Transverse colon (tissue), 4 donors: ENCODE measurements around the gene COL4A1. TPM values are rescaled to one million over a fixed set of nuclear protein-coding genes. Genes with fewer than 3 reads are reported as not detected.

Source experiments
- DNase-seq: peaks from one replicate; pipeline ENCODE4 v3.0.0-alpha.2; 2019
- H3K27ac ChIP-seq, 4 donors: fragments of 200-600 bp; sonication (generic); 2 replicates each; pipeline ENCODE4 v1.5.1; 2016 to 2018; ENCODE audit warnings: inconsistent platforms in 4 of 4
- H3K27me3 ChIP-seq: fragments of 200-600 bp; sonication (generic); 2 replicates; pipeline ENCODE4 v1.5.1; 2017; ENCODE audit warnings: inconsistent platforms
- H3K36me3 ChIP-seq, 4 donors: fragments of 200-600 bp; sonication (generic); 2 replicates each; pipeline ENCODE4 v1.5.1; 2017 to 2019; ENCODE audit warnings: inconsistent platforms in 4 of 4
- H3K4me1 ChIP-seq, 4 donors: fragments of 200-600 bp; sonication (generic); 2 replicates each; pipeline ENCODE4 v1.5.1; 2017 to 2020; ENCODE audit warnings: inconsistent platforms in 4 of 4
- H3K4me3 ChIP-seq, 4 donors: fragments of 200-600 bp; sonication (generic); 1 replicate in 1 of 4; 2 replicates in 3 of 4; pipeline versions ENCODE4 v1.5.1 to v1.6.1; 2017 to 2019; ENCODE audit warnings: inconsistent platforms in 4 of 4
- H3K9me3 ChIP-seq, 2 donors: fragments of 200-600 bp; sonication (generic); 2 replicates each; pipeline ENCODE4 v1.5.1; 2017 to 2019; ENCODE audit warnings: inconsistent platforms in 2 of 2
- EP300 ChIP-seq: sonication (generic); formaldehyde crosslinking; IDR thresholded peaks from one replicate; pipeline ENCODE4 v1.6.1; 2017; ENCODE audit warnings: antibody characterized with exemption, low read depth
- POLR2A ChIP-seq: fragments of 450-650 bp; IDR thresholded peaks from one replicate; pipeline ENCODE4 v1.6.1; 2016; ENCODE audit warnings: antibody characterized with exemption, mild to moderate bottlenecking, moderate library complexity
- POLR2AphosphoS5 ChIP-seq, 3 donors: sonication (generic); formaldehyde crosslinking; IDR thresholded peaks; one replicate each; pipeline ENCODE4 v1.6.1; 2016; ENCODE audit warnings: antibody characterized with exemption in 3 of 3
- WGBS, 2 donors: methylation state at CpG; one replicate each; pipeline ENCODE4 v1.1.5; 2018; ENCODE audit warnings: low coverage in 1 of 2; 5-methylcytosine and 5-hydroxymethylcytosine counted together
- in situ Hi-C, 4 donors: fragments of 200-750 bp; cut with MboI; loops; one replicate each; pipeline versions ENCODE4 v1.15.0 to v1.15.1; 2017; ENCODE audit warnings: low sequenced_read_pairs in 3 of 4, low pct_ligation_motif_present in 1 of 4, low pct_unique_long_range_greater_than_20kb in 1 of 4
- intact Hi-C: fragments of 100-400 bp; cut with DNase I; formaldehyde crosslinking; loops from one replicate; pipeline ENCODE4 v1.15.1; 2023; ENCODE audit warnings: low total_unique reads
- total RNA-seq, 4 donors: library from RNA; depleted of rRNA; stranded (reverse); fragments of >200 nt; gene quantifications; one replicate each; pipeline ENCODE4 v1.1.0, GENCODE V29; 2016
- TF ChIP-seq, protein P1 (sequence below), 5 experiments: fragments of 200-600 bp in 3 of 5; fragments of 450-650 bp in 2 of 5; sonication (generic) in 3 of 5; IDR thresholded peaks; 1 replicate in 2 of 5; 2 replicates in 3 of 5; pipeline ENCODE4 v1.5.1; 2016 to 2017; ENCODE audit warnings: antibody characterized with exemption in 5 of 5, inconsistent platforms in 3 of 5, mild to moderate bottlenecking in 2 of 5, moderate library complexity in 1 of 5

Gene COL4A1
- total RNA-seq, 4 donors from 2014 or later, result 46.4 to 180 (median 99.2) TPM

DNA sequence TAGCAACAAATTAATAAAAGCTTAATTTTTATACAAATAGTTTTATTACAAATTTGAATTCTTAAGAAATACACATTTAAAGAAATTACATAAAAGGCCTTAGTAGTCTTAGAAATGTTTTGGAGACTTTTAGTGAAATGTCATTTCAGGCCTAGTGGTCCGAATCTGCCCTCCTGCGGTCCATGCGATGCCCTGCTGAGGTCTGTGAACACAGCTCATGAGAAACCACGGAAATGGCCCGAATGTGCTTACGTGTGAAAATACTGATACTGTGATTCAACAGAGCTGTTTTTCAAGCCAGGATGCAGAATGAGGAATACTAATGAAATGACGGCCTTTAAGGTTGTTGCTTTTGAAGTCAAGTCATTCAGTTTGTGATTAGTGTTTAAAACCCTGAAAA, 157.9 kb downstream of the COL4A1 start:
- Histone ChIP-seq H3K36me3 (no peaks in the 10 kb centered on the region), H3K27ac (no peak overlapping the region), H3K4me3 (no peak overlapping the region), H3K27me3 (no peaks in the 10 kb centered on the region), H3K9me3 (no peaks in the 10 kb centered on the region), H3K4me1 (no peaks in the 10 kb centered on the region)
- DNase-seq, result no peak
- TF ChIP-seq POLR2A (no peak), POLR2AphosphoS5 (IDR thresholded peaks at IDR 0.05) (no peak), EP300 (no peak)
- TF ChIP-seq, protein P1, sequence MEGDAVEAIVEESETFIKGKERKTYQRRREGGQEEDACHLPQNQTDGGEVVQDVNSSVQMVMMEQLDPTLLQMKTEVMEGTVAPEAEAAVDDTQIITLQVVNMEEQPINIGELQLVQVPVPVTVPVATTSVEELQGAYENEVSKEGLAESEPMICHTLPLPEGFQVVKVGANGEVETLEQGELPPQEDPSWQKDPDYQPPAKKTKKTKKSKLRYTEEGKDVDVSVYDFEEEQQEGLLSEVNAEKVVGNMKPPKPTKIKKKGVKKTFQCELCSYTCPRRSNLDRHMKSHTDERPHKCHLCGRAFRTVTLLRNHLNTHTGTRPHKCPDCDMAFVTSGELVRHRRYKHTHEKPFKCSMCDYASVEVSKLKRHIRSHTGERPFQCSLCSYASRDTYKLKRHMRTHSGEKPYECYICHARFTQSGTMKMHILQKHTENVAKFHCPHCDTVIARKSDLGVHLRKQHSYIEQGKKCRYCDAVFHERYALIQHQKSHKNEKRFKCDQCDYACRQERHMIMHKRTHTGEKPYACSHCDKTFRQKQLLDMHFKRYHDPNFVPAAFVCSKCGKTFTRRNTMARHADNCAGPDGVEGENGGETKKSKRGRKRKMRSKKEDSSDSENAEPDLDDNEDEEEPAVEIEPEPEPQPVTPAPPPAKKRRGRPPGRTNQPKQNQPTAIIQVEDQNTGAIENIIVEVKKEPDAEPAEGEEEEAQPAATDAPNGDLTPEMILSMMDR (IDR thresholded peaks at IDR 0.05), result no peak
- WGBS, 2 donors, result 90 to 92% methylated on average over 7 of the region's 7 CpGs
- in situ Hi-C loops, result no loop called here
- intact Hi-C loops, result no loop called here

DNA sequence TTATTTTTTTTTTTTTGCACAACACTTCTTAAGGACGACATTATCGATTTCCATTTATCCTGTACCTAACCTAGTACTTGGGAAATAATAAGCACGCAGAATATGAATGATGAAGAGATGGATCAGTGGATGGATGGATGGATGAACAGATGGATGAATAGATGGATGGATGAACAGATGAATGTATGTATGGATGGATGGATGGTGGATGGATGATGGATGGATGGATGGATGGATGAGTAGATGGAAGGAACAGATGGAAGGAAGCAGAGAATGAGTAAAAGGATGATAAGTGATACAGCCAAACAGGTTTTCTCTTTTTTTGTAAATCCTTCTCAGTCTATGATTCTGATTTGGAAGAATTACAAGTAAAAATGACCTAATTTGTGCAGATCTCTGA, 166.9 kb downstream of the COL4A1 start:
- 92 to 100% methylated on average over 2 to 3 of the region's 3 CpGs for WGBS, 2 donors
- TF ChIP-seq, protein P1 (IDR thresholded peaks at IDR 0.05), result no peak
- TF ChIP-seq POLR2A, result no peak
- no peak for TF ChIP-seq EP300
- TF ChIP-seq POLR2AphosphoS5 (IDR thresholded peaks at IDR 0.05), result no peak
- H3K4me1 ChIP-seq, result peaks cover 0 to 9% (median 0%) of the 10 kb centered on the region in 4 donors
- no peak overlapping the region for H3K27ac ChIP-seq
- in situ Hi-C loops, result no loop called here
- H3K4me3 ChIP-seq, result no peak overlapping the region
- no peaks in the 10 kb centered on the region for H3K27me3 ChIP-seq
- no peaks in the 10 kb centered on the region for H3K36me3 ChIP-seq
- no peaks in the 10 kb centered on the region for H3K9me3 ChIP-seq
- DNase-seq, result no peak
- intact Hi-C loops, result no loop called here

DNA sequence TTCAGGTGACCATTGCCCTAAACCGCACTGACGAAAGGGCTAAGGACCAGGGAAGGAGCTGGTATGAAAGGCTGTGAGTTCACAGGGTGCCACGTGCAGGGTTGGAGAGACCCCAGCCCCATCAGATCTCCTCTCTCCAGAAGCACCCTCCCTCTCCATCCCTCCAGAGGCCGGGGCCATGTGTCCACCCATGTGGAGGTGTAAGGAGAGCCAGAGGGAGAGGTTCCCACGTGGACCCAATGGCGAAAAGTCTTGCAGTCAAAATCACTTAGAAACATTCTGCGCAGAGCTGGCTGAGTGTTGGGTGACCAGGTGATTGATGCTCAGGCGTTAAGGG, 168.3 kb downstream of the COL4A1 start:
- DNase-seq, result no peak
- H3K27me3 ChIP-seq, result no peaks in the 10 kb centered on the region
- peaks cover 0 to 9% (median 0%) of the 10 kb centered on the region in 4 donors for H3K4me1 ChIP-seq
- no peaks in the 10 kb centered on the region for H3K36me3 ChIP-seq
- H3K4me3 ChIP-seq, result peak overlapping the region in 3 of 4 donors; percentile 48 to 66 (median 54)
- no peaks in the 10 kb centered on the region for H3K9me3 ChIP-seq
- peak overlapping the region in 2 of 4 donors; percentile 40 to 45 for H3K27ac ChIP-seq
- in situ Hi-C loops, result no loop called here
- 43% methylated on average over 8 of the region's 8 CpGs; no CpG with 5 or more reads in 1 of the 2 donors for WGBS, 2 donors
- TF ChIP-seq EP300, result no peak
- TF ChIP-seq, protein P1 (IDR thresholded peaks at IDR 0.05), result no peak
- no peak for TF ChIP-seq POLR2AphosphoS5 (IDR thresholded peaks at IDR 0.05)
- TF ChIP-seq POLR2A, result no peak
- intact Hi-C loops, result loop anchor here (1.0 to 10.0 kb wide), 2 partner anchors 43 to 1174 kb away; no protein-coding TSS in a partner anchor

DNA sequence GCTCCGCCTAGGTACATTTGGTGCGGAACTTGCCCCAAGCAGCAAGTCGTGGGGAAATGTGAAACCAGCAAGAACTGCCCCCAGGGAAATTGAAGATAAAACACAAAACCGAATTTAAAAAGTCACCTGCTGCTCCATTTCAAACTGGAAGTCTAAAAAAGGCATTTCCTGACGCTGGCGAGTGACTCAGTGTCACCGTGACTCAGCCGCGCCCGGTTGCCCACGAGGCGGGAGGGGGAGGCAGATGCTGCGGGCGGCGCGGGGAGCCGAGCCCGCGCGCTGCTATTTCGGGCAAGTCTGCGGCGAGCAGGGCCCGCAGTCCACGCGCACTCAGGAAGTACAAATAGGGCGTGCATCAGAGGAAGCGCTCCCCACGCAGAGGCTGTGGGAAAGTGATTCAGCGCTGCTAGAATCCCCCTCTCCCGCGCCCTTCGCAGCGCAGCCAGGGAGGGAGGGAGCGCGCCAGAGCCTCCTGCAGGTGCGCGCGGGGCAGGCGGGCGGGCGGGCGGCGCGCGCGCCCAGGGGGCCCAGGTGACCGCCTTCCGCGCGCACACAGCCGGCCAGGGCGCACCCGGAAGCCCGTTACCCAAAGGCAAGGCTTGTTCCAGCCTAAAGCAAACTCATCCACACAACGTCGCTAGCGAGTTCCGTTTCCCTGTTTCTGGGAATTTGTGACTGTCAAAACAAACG, 168.8 kb downstream of the COL4A1 start:
- intact Hi-C loops, result loop anchor here (1.0 to 10.0 kb wide), 2 partner anchors 43 to 1173 kb away; no protein-coding TSS in a partner anchor
- H3K9me3 ChIP-seq, result no peaks in the 10 kb centered on the region
- H3K4me1 ChIP-seq, result peaks cover 0 to 9% (median 0%) of the 10 kb centered on the region in 4 donors
- WGBS, 2 donors, result 0 to 2% methylated on average over 3 to 38 of the region's 60 CpGs
- in situ Hi-C loops, result no loop called here
- no peaks in the 10 kb centered on the region for H3K27me3 ChIP-seq
- H3K27ac ChIP-seq, result peak overlapping the region in 3 of 4 donors; percentile 22 to 45 (median 40)
- DNase-seq, result peak; percentile 49
- peak overlapping the region; percentile 34 to 66 (median 51) for H3K4me3 ChIP-seq
- TF ChIP-seq POLR2AphosphoS5 (IDR thresholded peaks at IDR 0.05) (peak in 2 of 3 donors; percentile 30 to 69), POLR2A (no peak)
- TF ChIP-seq, protein P1 (IDR thresholded peaks at IDR 0.05), result peak in 1 of 5 experiments; percentile 1
- H3K36me3 ChIP-seq, result no peaks in the 10 kb centered on the region
